NCI-H69 (cell line): Measurements from ENCODE around the gene WDR46.
A peak's percentile ranks its signal among the peaks of the same experiment; 100 is the strongest.

Experiments
- DNase-seq: peaks from one replicate; lab custom pipeline; 2025; lab: John Stamatoyannopoulos, UW

Gene WDR46

GRCh38 chr6:33288921-33289783 is at the start of gene WDR46, which contains the start of gene PFDN6:
Gene WDR46, minus strand, starts transcription at chr6:33289239. Its CDS starts 69 bp downstream, at chr6:33289170.
Gene PFDN6, plus strand, starts transcription at chr6:33289601. Its CDS starts 256 bp downstream, at chr6:33289857.
- peak; percentile 92 for DNase-seq

- DNase-seq, result no peak
These were observed 47.5 kb upstream of the WDR46 start for GRCh38 chr6:33336495-33336894.

- no peak for DNase-seq
These were observed 46.9 kb upstream of the WDR46 start for GRCh38 chr6:33335916-33336315.

DNA sequence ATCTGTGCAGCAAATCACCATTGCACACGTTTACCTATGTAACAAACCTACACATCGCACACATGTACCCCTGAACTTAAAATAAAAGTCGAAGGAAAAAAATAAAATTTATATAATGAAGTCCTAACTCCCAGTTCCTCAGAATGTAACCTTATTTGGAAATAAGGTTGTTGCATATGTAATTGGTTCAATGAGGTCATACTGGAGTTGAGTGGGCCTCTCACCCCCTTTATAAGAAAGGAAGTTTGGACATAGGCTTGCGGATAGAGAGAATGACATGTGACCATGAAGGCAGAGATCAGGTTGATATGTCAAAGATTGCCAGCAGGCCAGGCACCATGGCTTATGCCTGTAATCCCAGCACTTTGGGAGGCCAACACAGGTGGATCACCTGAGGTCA is 44.6 kb upstream of the WDR46 start:
- DNase-seq, result no peak

- DNase-seq, result no peak
These were observed 41.7 kb upstream of the WDR46 start for GRCh38 chr6:33330736-33331135.

- DNase-seq, result no peak
These were observed 40.0 kb upstream of the WDR46 start for GRCh38 chr6:33329058-33329457.

DNA sequence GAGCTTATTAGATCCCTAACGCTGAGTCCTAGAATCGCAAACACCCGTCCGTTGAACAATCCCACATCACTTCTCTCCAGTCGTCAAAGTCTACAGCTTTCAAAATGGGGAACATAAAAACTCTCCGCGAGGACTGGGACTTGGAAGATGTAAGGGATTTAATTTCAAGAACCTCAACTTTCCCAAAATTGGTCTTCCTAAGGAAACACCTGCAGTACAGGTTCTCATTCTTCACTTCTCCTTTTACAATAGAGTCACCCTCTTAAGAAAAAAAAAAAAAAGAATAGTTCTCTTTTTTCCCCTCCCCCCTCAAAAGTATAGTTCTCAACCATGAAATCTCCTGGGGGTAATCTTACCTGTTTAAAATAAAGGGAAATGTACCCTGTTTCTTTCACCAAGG is 35.1 kb upstream of the WDR46 start:
- DNase-seq, result no peak

DNA sequence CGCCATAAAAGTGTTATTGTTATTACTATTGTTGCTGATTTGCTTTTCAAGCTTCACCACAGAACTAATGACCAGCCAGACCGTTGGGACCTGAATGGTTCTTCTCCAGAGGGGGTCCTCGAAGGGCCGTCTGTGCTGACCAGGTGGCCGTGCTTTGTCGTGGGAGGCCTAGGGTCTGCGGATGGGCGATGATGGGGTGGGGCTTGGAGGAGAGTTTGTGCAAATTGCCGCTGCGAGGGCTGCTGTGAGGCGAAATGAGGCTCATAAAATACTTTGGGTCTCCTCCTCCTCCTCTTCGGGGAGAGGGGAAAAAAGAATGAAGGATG is 34.5 kb upstream of the WDR46 start:
- DNase-seq, result peak; percentile 90

DNA sequence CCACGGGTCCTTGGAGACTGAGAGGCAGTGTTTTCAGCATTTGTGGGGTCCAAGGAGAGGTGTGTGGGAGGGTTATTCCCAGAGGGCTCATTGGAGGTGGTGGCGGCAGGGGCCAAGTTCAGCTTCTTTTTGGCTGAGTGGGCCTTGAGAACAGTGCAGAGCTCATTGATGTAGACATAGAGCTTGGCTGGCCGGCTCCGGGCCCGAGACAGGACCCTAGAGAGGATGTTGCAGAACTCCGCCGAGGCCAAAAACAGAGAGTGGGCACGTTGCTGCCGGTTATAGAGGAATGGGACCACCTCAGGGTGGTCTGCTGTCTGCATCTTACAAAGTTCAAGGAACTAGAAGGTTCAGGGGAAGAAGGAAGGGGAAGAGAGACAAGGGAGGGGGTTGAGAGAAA is 32.2 kb upstream of the WDR46 start:
- no peak for DNase-seq

DNA sequence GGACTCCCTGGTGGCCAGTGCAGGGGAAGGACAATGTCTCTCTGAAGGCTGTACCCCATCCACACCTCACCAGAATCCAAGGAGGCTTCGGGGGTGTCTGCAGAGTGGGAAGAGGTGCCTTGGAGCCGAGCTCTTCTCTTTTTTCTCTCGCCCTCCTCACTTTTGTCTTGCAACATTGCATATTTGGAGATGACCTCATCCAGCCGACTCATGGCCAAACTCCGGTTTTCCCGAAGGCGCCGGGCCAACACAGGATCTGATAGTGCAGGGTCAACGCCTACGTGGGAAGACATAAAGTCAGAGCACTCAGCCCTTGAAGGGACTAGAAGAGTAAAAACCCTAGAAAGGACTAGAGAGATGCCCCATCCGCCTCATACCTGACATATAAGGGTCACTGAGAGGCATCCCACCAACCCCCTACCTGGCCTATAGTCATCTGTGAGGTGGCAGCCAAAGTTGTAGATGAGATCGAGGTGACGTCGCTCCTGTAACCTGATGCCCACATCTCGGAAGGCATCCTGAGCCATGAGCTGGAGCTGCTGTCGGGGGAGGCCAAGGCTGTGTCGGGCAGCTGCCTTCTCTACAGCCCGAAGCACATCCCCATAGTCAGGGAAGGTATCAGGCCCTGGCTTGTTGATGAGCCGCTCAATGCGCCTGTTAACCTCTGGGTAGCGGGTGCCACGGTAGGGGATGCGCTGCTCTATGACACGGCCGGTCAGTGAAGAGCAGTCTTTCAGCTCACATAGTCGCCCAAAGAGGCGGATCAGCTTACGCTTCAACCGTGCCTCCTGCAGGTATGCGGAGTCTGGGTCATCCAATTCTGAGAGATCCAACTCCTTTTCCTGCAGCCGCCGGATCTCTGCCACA is 31.5 kb upstream of the WDR46 start:
- no peak for DNase-seq

- no peak for DNase-seq
These were observed 30.9 kb upstream of the WDR46 start for GRCh38 chr6:33319939-33320314.

GRCh38 chr6:33318426-33319073 is 29.5 kb upstream of the WDR46 start:
- no peak for DNase-seq

DNA sequence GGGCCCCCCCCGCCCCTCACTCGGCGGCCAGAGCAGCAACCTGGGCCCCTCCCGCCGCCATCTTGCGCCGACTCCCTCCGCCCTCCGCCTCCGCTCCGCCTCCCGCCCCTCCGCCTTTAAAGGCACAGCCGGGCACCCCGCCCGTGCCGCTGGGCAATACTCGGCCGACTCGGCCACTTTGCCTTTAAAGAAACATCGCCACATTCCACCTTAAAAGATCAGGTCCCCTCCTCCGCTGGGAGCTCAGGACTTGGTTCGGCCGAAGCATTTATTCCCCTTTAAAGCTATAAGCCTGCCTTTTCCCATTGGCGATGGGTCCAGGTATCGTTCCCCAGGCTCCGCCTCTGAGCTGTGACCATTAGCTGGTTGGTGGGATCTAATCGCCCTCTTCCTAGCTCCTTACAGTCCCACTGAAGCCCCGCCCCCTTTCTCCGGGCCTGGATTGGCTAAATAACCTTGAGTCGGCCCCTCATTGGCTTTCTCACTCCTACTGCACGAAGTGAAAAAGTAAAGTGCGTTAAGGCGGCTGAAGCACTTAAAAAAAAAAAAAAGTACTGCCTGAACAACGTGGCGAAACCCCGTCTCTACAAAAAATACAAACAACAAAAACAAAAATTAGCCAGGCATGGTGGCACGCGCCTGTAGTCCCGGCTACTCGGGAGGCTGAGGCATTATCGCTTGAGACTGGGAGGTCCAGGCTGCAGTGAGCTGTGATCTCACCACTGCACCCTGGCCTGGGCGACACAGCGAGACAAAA is 28.8 kb upstream of the WDR46 start, which contains the start of gene ZBTB22:
ZBTB22 (minus strand) TSS at position 76 of the 757 bp plus-strand sequence. CDS start 828 bp downstream, outside the sequence.
- DNase-seq, result peak; percentile 99

DNA sequence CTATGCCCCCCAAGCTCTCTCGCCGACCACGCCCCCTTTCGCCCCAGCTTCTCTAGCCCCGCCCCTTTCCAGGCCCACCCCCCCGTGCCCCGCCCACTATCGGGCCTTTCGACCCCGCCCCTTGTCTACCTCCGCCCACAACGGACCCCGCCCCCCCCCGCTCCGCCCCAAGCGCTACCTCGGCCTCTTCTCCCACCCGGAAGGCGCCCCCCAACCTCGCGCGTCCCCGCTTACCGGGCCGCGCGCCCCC is 28.3 kb upstream of the WDR46 start:
- no peak for DNase-seq

GRCh38 chr6:33316603-33317418 is 27.8 kb upstream of the WDR46 start:
- no peak for DNase-seq

- DNase-seq, result no peak
These were observed 27.0 kb upstream of the WDR46 start for GRCh38 chr6:33315793-33316602.

DNA sequence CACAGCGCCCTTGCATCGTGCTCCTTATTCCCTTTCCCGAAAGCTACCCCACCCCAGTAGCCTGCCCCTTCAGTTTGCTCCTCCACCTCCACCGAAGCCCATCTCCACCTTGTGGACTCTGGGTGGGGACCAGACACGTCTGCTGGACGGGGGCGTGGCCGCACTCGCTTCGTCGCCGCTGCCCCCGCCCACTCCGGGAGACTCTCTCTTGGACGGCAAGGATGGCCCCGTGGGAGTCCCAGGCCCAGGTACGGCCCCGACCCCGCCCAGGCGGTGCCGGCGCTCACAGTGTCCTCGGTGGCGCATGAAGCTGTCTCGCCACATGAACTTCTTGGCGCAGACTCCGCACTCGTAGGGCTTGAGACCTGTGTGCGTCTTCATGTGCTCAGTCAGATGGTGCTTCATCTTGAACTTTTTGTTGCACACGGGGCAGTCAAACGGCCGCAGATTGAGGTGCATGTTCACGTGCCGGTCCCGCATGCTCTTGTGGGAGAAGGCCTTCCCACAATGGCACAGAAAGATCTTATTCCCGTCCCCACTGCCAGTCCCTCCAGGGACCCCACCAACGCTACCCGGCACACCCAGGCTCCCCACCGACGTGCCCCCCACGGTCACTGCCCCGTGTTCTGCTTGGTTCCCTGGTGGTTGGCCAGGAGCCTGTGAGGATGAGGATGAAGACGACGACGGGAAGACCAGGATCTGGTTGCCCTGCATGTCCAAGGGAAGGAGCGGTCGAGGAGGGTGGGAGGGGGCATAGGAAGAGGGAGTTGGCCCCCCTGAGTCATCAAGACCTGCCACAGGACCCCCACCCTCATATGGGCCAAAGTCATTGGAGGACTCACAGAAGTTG is 26.1 kb upstream of the WDR46 start:
- peak; percentile 35 for DNase-seq

DNA sequence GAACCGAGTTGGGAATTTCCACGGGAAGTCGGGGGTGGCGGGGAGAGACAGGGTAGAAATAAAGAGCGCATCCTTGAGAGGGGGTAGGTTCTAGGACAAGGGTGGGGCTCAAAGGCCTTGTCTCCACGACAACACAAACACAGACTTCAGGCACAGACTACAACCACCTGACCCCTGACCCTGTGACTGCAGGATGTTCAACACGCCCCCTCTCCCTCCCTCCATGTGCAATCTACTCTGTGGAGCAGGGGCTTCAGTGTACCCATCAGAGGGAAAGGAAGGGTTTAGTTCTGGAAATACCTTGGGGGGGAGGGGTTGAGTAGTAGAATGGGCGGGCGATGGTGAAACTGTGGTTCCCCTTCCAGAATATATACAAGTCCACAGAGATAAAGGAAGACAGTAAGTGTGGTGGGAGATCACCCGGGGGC is 25.5 kb upstream of the WDR46 start:
- DNase-seq, result peak; percentile 82
